ENCODE measurements around the gene BCS1L.

The BCS1L gene

DNA sequence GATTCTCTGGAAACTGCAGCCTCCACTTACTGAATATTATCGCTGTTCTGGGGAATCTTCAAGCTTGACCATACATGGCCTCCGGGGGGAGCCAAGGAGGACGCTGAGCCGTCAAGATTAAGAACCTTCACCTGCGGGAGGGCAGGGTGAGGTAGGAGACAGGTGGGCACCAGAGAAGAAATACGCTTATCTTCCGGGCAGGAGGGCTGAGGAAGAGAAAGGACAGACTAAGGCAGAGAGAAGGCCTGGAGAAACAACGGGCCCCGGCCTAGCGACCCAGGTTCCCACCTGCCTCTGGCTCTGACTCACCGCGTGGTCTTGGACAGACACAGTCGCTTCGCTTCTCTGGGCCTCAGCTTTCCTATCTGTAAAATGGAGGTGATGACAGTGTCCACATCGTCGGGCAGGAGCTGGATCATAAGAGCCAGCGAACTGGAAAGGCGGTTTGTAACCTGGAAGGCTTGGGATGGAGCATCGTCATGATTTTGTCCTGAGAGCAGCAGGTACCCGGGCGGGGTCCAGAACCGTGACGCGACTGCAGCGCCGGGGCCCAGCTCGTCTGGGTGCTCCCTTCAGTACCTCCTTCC, 719 bp upstream of the BCS1L start:
- H3K4me1 ChIP-seq (ENCODE audit: insufficient read depth, poor library complexity, severe bottlenecking) = no peaks in the 10 kb centered on the region
- peak overlapping the region; percentile 83 for H3K4me3 ChIP-seq (ENCODE audit: severe bottlenecking)
- peaks cover 59% of the 10 kb centered on the region for H3K36me3 ChIP-seq (ENCODE audit: low read depth)
- peak; percentile 52 for ATAC-seq (ENCODE audit: low read depth)
- TF ChIP-seq, protein P1, sequence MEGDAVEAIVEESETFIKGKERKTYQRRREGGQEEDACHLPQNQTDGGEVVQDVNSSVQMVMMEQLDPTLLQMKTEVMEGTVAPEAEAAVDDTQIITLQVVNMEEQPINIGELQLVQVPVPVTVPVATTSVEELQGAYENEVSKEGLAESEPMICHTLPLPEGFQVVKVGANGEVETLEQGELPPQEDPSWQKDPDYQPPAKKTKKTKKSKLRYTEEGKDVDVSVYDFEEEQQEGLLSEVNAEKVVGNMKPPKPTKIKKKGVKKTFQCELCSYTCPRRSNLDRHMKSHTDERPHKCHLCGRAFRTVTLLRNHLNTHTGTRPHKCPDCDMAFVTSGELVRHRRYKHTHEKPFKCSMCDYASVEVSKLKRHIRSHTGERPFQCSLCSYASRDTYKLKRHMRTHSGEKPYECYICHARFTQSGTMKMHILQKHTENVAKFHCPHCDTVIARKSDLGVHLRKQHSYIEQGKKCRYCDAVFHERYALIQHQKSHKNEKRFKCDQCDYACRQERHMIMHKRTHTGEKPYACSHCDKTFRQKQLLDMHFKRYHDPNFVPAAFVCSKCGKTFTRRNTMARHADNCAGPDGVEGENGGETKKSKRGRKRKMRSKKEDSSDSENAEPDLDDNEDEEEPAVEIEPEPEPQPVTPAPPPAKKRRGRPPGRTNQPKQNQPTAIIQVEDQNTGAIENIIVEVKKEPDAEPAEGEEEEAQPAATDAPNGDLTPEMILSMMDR (IDR thresholded peaks at IDR 0.05; ENCODE audit: poor library complexity, severe bottlenecking) = peak; percentile 68
- H3K9me3 ChIP-seq (ENCODE audit: severe bottlenecking) = no peaks in the 10 kb centered on the region
- no peaks in the 10 kb centered on the region for H3K27me3 ChIP-seq (ENCODE audit: insufficient read depth, poor library complexity, severe bottlenecking)
- H3K27ac ChIP-seq (ENCODE audit: poor library complexity, severe bottlenecking) = peak overlapping the region; percentile 42
- DNase-seq (ENCODE audit: low spot score) = no peak

DNA sequence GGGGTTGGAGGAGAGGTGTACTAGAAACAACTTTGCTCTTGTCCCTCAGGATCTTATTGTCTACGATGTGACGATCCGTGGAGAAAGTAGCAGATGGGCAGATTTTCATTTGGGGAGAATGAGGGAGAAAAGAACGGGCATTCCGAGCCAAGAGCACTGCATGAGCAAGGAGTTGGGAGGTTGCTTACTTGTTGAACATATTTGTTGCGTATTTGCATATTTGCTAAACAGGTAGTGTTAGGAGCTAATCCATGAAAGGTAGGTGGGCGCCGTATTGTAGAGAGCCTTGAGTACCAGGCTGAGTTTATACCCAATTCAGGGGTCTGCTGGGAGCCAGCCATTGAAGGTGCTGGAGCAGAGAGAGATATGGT, 490 bp downstream of the BCS1L start:
- Histone ChIP-seq H3K27me3 (ENCODE audit: insufficient read depth, poor library complexity, severe bottlenecking) (no peaks in the 10 kb centered on the region), H3K9me3 (ENCODE audit: severe bottlenecking) (no peaks in the 10 kb centered on the region), H3K36me3 (ENCODE audit: low read depth) (peaks cover 54% of the 10 kb centered on the region), H3K4me3 (ENCODE audit: severe bottlenecking) (peak overlapping the region; percentile 83), H3K27ac (ENCODE audit: poor library complexity, severe bottlenecking) (peak overlapping the region; percentile 42), H3K4me1 (ENCODE audit: insufficient read depth, poor library complexity, severe bottlenecking) (no peaks in the 10 kb centered on the region)
- ATAC-seq (ENCODE audit: low read depth) = no peak
- TF ChIP-seq, protein P1 (IDR thresholded peaks at IDR 0.05; ENCODE audit: poor library complexity, severe bottlenecking) = no peak
- no peak for DNase-seq (ENCODE audit: low spot score)

GRCh38 chr2:218662377-218662776, 2.9 kb downstream of the BCS1L start:
- DNase-seq (ENCODE audit: low spot score) (no peak), ATAC-seq (ENCODE audit: low read depth) (no peak)
- H3K4me3 ChIP-seq (ENCODE audit: severe bottlenecking) = no peak overlapping the region
- H3K27me3 ChIP-seq (ENCODE audit: insufficient read depth, poor library complexity, severe bottlenecking) = no peaks in the 10 kb centered on the region
- no peaks in the 10 kb centered on the region for H3K4me1 ChIP-seq (ENCODE audit: insufficient read depth, poor library complexity, severe bottlenecking)
- no peaks in the 10 kb centered on the region for H3K9me3 ChIP-seq (ENCODE audit: severe bottlenecking)
- H3K36me3 ChIP-seq (ENCODE audit: low read depth) = peaks cover 54% of the 10 kb centered on the region
- no peak overlapping the region for H3K27ac ChIP-seq (ENCODE audit: poor library complexity, severe bottlenecking)
- TF ChIP-seq, protein P1 (IDR thresholded peaks at IDR 0.05; ENCODE audit: poor library complexity, severe bottlenecking) = no peak

DNA sequence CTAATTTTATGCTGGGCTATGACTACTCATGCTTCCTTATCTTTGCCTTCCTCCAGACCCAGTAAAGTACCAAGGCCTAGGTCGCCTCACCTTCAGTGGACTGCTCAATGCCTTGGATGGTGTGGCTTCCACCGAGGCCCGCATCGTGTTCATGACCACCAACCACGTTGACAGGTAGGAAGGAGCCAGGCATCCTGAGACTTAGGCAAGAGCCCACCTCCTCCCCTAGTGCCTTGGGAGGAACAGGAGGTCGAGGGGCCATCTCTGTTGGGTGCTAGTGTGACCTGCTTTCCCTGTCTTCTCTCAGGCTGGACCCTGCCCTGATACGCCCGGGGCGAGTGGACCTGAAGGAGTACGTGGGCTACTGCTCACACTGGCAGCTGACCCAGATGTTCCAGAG, 3.3 kb downstream of the BCS1L start:
- Histone ChIP-seq H3K9me3 (ENCODE audit: severe bottlenecking) (no peaks in the 10 kb centered on the region), H3K36me3 (ENCODE audit: low read depth) (peaks cover 54% of the 10 kb centered on the region), H3K27ac (ENCODE audit: poor library complexity, severe bottlenecking) (no peak overlapping the region), H3K4me3 (ENCODE audit: severe bottlenecking) (no peak overlapping the region), H3K27me3 (ENCODE audit: insufficient read depth, poor library complexity, severe bottlenecking) (no peaks in the 10 kb centered on the region), H3K4me1 (ENCODE audit: insufficient read depth, poor library complexity, severe bottlenecking) (no peaks in the 10 kb centered on the region)
- DNase-seq (ENCODE audit: low spot score) (no peak), ATAC-seq (ENCODE audit: low read depth) (no peak)
- TF ChIP-seq, protein P1 (IDR thresholded peaks at IDR 0.05; ENCODE audit: poor library complexity, severe bottlenecking) = no peak

GRCh38 chr2:218663901-218664300, 4.4 kb downstream of the BCS1L start:
- Histone ChIP-seq H3K4me3 (ENCODE audit: severe bottlenecking) (no peak overlapping the region), H3K27me3 (ENCODE audit: insufficient read depth, poor library complexity, severe bottlenecking) (no peaks in the 10 kb centered on the region), H3K36me3 (ENCODE audit: low read depth) (peaks cover 54% of the 10 kb centered on the region), H3K4me1 (ENCODE audit: insufficient read depth, poor library complexity, severe bottlenecking) (no peaks in the 10 kb centered on the region), H3K27ac (ENCODE audit: poor library complexity, severe bottlenecking) (no peak overlapping the region), H3K9me3 (ENCODE audit: severe bottlenecking) (no peaks in the 10 kb centered on the region)
- TF ChIP-seq, protein P1 (IDR thresholded peaks at IDR 0.05; ENCODE audit: poor library complexity, severe bottlenecking) = no peak
- DNase-seq (ENCODE audit: low spot score) (no peak), ATAC-seq (ENCODE audit: low read depth) (no peak)
